IMR-90 (cell line): ENCODE data around the gene RAD51B. TPM values are rescaled to one million over a fixed set of nuclear protein-coding genes. Genes with fewer than 3 reads are reported as not detected.

ENCODE experiments used
- ATAC-seq: fragments of 200-7000 bp; cut with Tn5 transposase; 2 replicates; pipeline ENCODE4 v1.9.1; 2020; ENCODE audit warnings: low read depth, mild to moderate bottlenecking, moderate library complexity
- BruUV-seq: library from RNA; stranded (reverse); fragments of 400-500 nt; replicated peaks from 2 replicates; lab custom pipeline; 2021; lab: Mats Ljungman, UMichigan
- CTCF ChIA-PET: fragments of 300-600 bp; formaldehyde crosslinking; extraction: SDS; loops from one replicate; lab custom pipeline; 2021; ENCODE audit warnings: antibody characterized with exemption; lab: Yijun Ruan, JAX
- POLR2A ChIA-PET: fragments of 300-600 bp; sonication (Branson Sonifier 250); formaldehyde crosslinking; loops from one replicate; lab custom pipeline; 2022; ENCODE audit warnings: antibody characterized with exemption; ENCODE audit not compliant: unreplicated experiment; lab: Charles Lee
- DNase-seq: peaks from one replicate; pipeline ENCODE4 v3.0.0; 2013
- H2AFZ ChIP-seq: replicated peaks from 2 replicates; pipeline ENCODE3; 2013; ENCODE audit warnings: low read length, mild to moderate bottlenecking; ENCODE audit not compliant: poor library complexity
- H2AK5ac ChIP-seq: 2 replicates; pipeline ENCODE4 v1.6.1; 2013; ENCODE audit warnings: low read depth, low read length, inconsistent platforms
- H2AK9ac ChIP-seq: replicated peaks from 2 replicates; pipeline ENCODE3; 2013; ENCODE audit warnings: mild to moderate bottlenecking, low read depth, low read length, moderate library complexity; ENCODE audit not compliant: poor library complexity
- H2BK120ac ChIP-seq: 2 replicates; pipeline ENCODE4 v1.6.1; 2013; ENCODE audit warnings: low read depth, low read length, inconsistent platforms
- H2BK15ac ChIP-seq: 3 replicates; pipeline ENCODE4 v1.6.1; 2013; ENCODE audit warnings: low read depth, low read length, inconsistent platforms
- H2BK20ac ChIP-seq: 2 replicates; pipeline ENCODE4 v1.6.1; 2013; ENCODE audit warnings: low read depth, mild to moderate bottlenecking, inconsistent platforms, low read length, moderate library complexity
- H2BK5ac ChIP-seq: 2 replicates; pipeline ENCODE4 v1.6.1; 2013; ENCODE audit warnings: mild to moderate bottlenecking, low read depth, low read length, inconsistent platforms; ENCODE audit not compliant: poor library complexity, severe bottlenecking
- H3K14ac ChIP-seq: replicated peaks from 2 replicates; pipeline ENCODE4 v1.6.1; 2013; ENCODE audit warnings: low read depth, low read length, inconsistent platforms
- H3K18ac ChIP-seq: 2 replicates; pipeline ENCODE4 v1.6.1; 2013; ENCODE audit warnings: low read depth, low read length, control low read depth
- H3K23ac ChIP-seq: 2 replicates; pipeline ENCODE4 v1.6.1; 2013; ENCODE audit warnings: low read depth, low read length, inconsistent platforms
- H3K27ac ChIP-seq: 2 replicates; pipeline ENCODE4 v1.5.1; 2013; ENCODE audit warnings: mild to moderate bottlenecking, control low read depth, low read length; ENCODE audit not compliant: insufficient read depth
- H3K27me3 ChIP-seq: 2 replicates; pipeline ENCODE4 v1.6.1; 2013; ENCODE audit warnings: low read length; ENCODE audit not compliant: control insufficient read depth, insufficient read depth
- H3K36me3 ChIP-seq: 2 replicates; pipeline ENCODE4 v1.6.1; 2013; ENCODE audit warnings: low read length, mixed read lengths; ENCODE audit not compliant: control insufficient read depth, insufficient read depth
- H3K4ac ChIP-seq: 2 replicates; pipeline ENCODE4 v1.6.1; 2013; ENCODE audit warnings: low read depth, low read length, inconsistent platforms
- H3K4me1 ChIP-seq: 2 replicates; pipeline ENCODE4 v1.6.1; 2013; ENCODE audit warnings: low read length, mixed read lengths; ENCODE audit not compliant: control insufficient read depth, insufficient read depth
- H3K4me2 ChIP-seq: 2 replicates; pipeline ENCODE4 v1.6.1; 2013; ENCODE audit warnings: low read depth, mild to moderate bottlenecking, control low read depth, low read length, moderate library complexity
- H3K4me3 ChIP-seq: 2 replicates; pipeline ENCODE4 v1.5.1; 2013; ENCODE audit warnings: low read depth, mild to moderate bottlenecking, control low read depth, low read length, moderate library complexity; ENCODE audit not compliant: insufficient read depth
- H3K56ac ChIP-seq: 2 replicates; pipeline ENCODE4 v1.6.1; 2013; ENCODE audit warnings: low read length, inconsistent platforms; ENCODE audit not compliant: insufficient read depth; ENCODE audit errors: extremely low read depth
- H3K79me1 ChIP-seq, 2 experiments: 2 replicates each; pipeline ENCODE4 v1.6.1; 2013; ENCODE audit warnings: low read length in 2 of 2, inconsistent platforms in 1 of 2, low read depth in 1 of 2
- H3K9ac ChIP-seq: 2 replicates; pipeline ENCODE4 v1.6.1; 2013; ENCODE audit warnings: low read depth, low read length, control low read depth
- H3K9me1 ChIP-seq: 2 replicates; pipeline ENCODE4 v1.6.1; 2013; ENCODE audit warnings: low read length, inconsistent platforms; ENCODE audit not compliant: insufficient read depth
- H3K9me3 ChIP-seq: 2 replicates; pipeline ENCODE4 v1.6.1; 2013; ENCODE audit warnings: low read length; ENCODE audit not compliant: control insufficient read depth, insufficient read depth
- H4K20me1 ChIP-seq: 2 replicates; pipeline ENCODE4 v1.6.1; 2013; ENCODE audit warnings: low read length, inconsistent platforms; ENCODE audit not compliant: insufficient read depth
- H4K5ac ChIP-seq: 2 replicates; pipeline ENCODE4 v1.6.1; 2013; ENCODE audit warnings: mild to moderate bottlenecking, low read depth, low read length, control low read depth
- H4K8ac ChIP-seq, 2 experiments: 2 replicates each; pipeline ENCODE4 v1.6.1; 2013; ENCODE audit warnings: low read depth in 2 of 2, low read length in 2 of 2, control low read depth in 1 of 2, inconsistent platforms in 1 of 2
- H4K91ac ChIP-seq: 2 replicates; pipeline ENCODE4 v1.6.1; 2013; ENCODE audit warnings: low read depth, low read length, inconsistent platforms; ENCODE audit not compliant: insufficient read depth
- BHLHE40 ChIP-seq: fragments of 150-350 bp; IDR thresholded peaks from 2 replicates; pipeline ENCODE4 v1.6.1; 2016; ENCODE audit warnings: mild to moderate bottlenecking, low read depth, low read length
- CEBPB ChIP-seq: IDR thresholded peaks from 2 replicates; pipeline ENCODE4 v1.6.1; 2012; ENCODE audit warnings: low read depth, low read length, improper control_type of control experiment
- CHD1 ChIP-seq: IDR thresholded peaks from 2 replicates; pipeline ENCODE4 v1.6.1; 2012; ENCODE audit warnings: low read depth, low read length, improper control_type of control experiment
- FOS ChIP-seq: fragments of 150-350 bp; IDR thresholded peaks from 2 replicates; pipeline ENCODE4 v1.6.1; 2016; ENCODE audit warnings: low read depth, low read length
- MAFK ChIP-seq: IDR thresholded peaks from 2 replicates; pipeline ENCODE4 v1.6.1; 2012; ENCODE audit warnings: low read depth, low read length, improper control_type of control experiment
- MAZ ChIP-seq: IDR thresholded peaks from 2 replicates; pipeline ENCODE4 v1.6.1; 2012; ENCODE audit warnings: low read depth, mild to moderate bottlenecking, low read length, improper control_type of control experiment, moderate library complexity, borderline replicate concordance
- MXI1 ChIP-seq: IDR thresholded peaks from 2 replicates; pipeline ENCODE4 v1.6.1; 2012; ENCODE audit warnings: low read depth, mild to moderate bottlenecking, low read length, moderate library complexity, borderline replicate concordance
- NFE2L2 ChIP-seq: fragments of 150-350 bp; IDR thresholded peaks from 2 replicates; pipeline ENCODE4 v1.6.1; 2016; ENCODE audit warnings: low read depth, mild to moderate bottlenecking, low read length
- POLR2A ChIP-seq: IDR thresholded peaks from 2 replicates; pipeline ENCODE4 v1.6.1; 2012; ENCODE audit warnings: mild to moderate bottlenecking, low read depth, low read length
- RAD21 ChIP-seq: IDR thresholded peaks from 2 replicates; pipeline ENCODE4 v1.6.1; 2012; ENCODE audit warnings: low read length, improper control_type of control experiment
- RCOR1 ChIP-seq: IDR thresholded peaks from 2 replicates; pipeline ENCODE4 v1.6.1; 2012; ENCODE audit warnings: mild to moderate bottlenecking, low read length, improper control_type of control experiment; ENCODE audit not compliant: insufficient replicate concordance
- RFX5 ChIP-seq: IDR thresholded peaks from 2 replicates; pipeline ENCODE4 v1.8.0; 2012; ENCODE audit warnings: low read depth, mild to moderate bottlenecking, low read length, moderate library complexity
- SMC3 ChIP-seq: fragments of 150-350 bp; IDR thresholded peaks from 2 replicates; pipeline ENCODE4 v1.6.1; 2016; ENCODE audit warnings: low read depth, mild to moderate bottlenecking, antibody characterized with exemption, low read length, moderate library complexity
- WGBS, 2 experiments: methylation state at CpG; one replicate each; pipeline versions ENCODE4 v1.1.5 to v1.1.7; 2013; ENCODE audit warnings: missing lambda C conversion rate in 2 of 2; ENCODE audit not compliant: insufficient read length in 1 of 2; ENCODE audit errors: extremely low coverage in 2 of 2; 5-methylcytosine and 5-hydroxymethylcytosine counted together
- dilution Hi-C: fragments of 300-500 bp; cut with HindIII; formaldehyde crosslinking; loops from one replicate; pipeline ENCODE4 v1.14.3; 2018; ENCODE audit warnings: low sequenced_read_pairs; ENCODE audit not compliant: unreplicated experiment
- in situ Hi-C: fragments of 300-500 bp; cut with MboI; formaldehyde crosslinking; loops from 3 replicates; pipeline ENCODE4 v1.14.3; 2019; ENCODE audit warnings: low sequenced_read_pairs, inconsistent platforms, mixed read lengths
- intact Hi-C: fragments of 100-400 bp; cut with micrococcal nuclease; formaldehyde crosslinking; loops from 2 replicates; pipeline ENCODE4 v1.10.0; 2022
- polyA plus RNA-seq, 3 experiments: library from polyadenylated mRNA; depleted of rRNA; stranded (reverse); fragments of >200 nt; gene quantifications; 2 replicates each; pipeline ENCODE4 v1.2.3, GENCODE V29; 2012; ENCODE audit warnings: low replicate concordance in 1 of 3
- total RNA-seq: library from RNA; depleted of rRNA; stranded (reverse); fragments of >200 nt; gene quantifications from 2 replicates; pipeline ENCODE4 v1.2.3, GENCODE V29; 2012
- TF ChIP-seq, protein P1 (sequence below): fragments of 150-350 bp; IDR thresholded peaks from 2 replicates; pipeline ENCODE4 v1.6.1; 2016; ENCODE audit warnings: low read depth, mild to moderate bottlenecking, low read length, moderate library complexity, borderline replicate concordance
- TF ChIP-seq, protein P2 (sequence below): fragments of 150-350 bp; IDR thresholded peaks from 2 replicates; pipeline ENCODE4 v1.6.1; 2017; ENCODE audit warnings: mild to moderate bottlenecking, antibody characterized with exemption, low read length, low read depth
- TF ChIP-seq, protein P3 (sequence below): conservative IDR thresholded peaks from 2 replicates; pipeline ENCODE4 v1.5.1; 2012; ENCODE audit warnings: mild to moderate bottlenecking, low read depth, low read length, improper control_type of control experiment

RAD51B gene
- total and polyA plus RNA-seq, 2 of the 4 experiments (the other 2 are of a cell fraction): 5.1 to 18.8 TPM

DNA sequence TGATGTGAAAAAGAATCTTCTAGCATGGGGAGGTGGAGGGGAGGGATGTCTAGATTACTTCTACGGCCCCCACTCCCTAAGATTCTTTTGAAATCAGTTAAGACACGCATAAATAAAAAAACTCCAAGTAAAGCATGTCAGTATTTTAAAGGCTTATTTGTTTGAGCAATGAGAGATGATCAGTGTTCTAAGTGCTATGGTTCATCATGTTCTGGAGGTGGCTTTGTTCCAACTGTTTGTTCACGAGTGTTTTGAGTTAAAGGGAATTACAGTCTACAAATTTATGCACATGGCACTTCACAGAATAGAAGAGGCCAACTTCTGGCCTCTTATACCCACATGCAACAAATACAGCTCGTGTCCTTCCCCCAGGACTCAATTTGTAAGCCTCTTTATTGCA, 394.9 kb downstream of the RAD51B start:
- Histone ChIP-seq H2BK15ac (no peak overlapping the region), H3K4me3 (no peak overlapping the region), H4K8ac (no peak overlapping the region), H3K18ac (no peak overlapping the region), H4K5ac (no peak overlapping the region), H3K56ac (no peak overlapping the region), H3K9me1 (peaks cover 5% of the 10 kb centered on the region; the same call in 1 of the 2 replicates), H2AK9ac (no peak overlapping the region), H2BK20ac (no peak overlapping the region), H3K14ac (no peak overlapping the region), H3K23ac (no peak overlapping the region), H3K4me1 (peaks cover 9% of the 10 kb centered on the region), H3K27me3 (no peaks in the 10 kb centered on the region), H2AFZ (no peak overlapping the region), H3K27ac (no peak overlapping the region), H4K91ac (no peak overlapping the region), H3K4ac (no peak overlapping the region), H2BK120ac (no peak overlapping the region), H3K9me3 (no peaks in the 10 kb centered on the region), H3K79me1 (0 out of 4 replicates have a peak, but pooled peaks cover 0 to 3% of the 10 kb centered on the region in 2 experiments), H3K9ac (no peak overlapping the region), H4K20me1 (no peaks in the 10 kb centered on the region; the same call in 1 of the 2 replicates), H3K36me3 (no peaks in the 10 kb centered on the region), H2BK5ac (no peak overlapping the region), H3K4me2 (no peak overlapping the region), H2AK5ac (no peak overlapping the region)
- WGBS, 2 experiments: no CpG with 5 or more reads among the region's 4 CpGs
- ATAC-seq (no peak), DNase-seq (no peak)
- ChIA-PET POLR2A (no interaction called here), CTCF (no interaction called here)
- TF ChIP-seq FOS (no peak), RFX5 (no peak), RAD21 (no peak), MXI1 (no peak), BHLHE40 (no peak), MAZ (no peak), CHD1 (no peak), SMC3 (no peak), POLR2A (no peak), MAFK (no peak), RCOR1 (no peak), CEBPB (no peak), NFE2L2 (no peak)
- TF ChIP-seq, protein P1, sequence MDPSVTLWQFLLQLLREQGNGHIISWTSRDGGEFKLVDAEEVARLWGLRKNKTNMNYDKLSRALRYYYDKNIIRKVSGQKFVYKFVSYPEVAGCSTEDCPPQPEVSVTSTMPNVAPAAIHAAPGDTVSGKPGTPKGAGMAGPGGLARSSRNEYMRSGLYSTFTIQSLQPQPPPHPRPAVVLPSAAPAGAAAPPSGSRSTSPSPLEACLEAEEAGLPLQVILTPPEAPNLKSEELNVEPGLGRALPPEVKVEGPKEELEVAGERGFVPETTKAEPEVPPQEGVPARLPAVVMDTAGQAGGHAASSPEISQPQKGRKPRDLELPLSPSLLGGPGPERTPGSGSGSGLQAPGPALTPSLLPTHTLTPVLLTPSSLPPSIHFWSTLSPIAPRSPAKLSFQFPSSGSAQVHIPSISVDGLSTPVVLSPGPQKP: no peak
- TF ChIP-seq, protein P2, sequence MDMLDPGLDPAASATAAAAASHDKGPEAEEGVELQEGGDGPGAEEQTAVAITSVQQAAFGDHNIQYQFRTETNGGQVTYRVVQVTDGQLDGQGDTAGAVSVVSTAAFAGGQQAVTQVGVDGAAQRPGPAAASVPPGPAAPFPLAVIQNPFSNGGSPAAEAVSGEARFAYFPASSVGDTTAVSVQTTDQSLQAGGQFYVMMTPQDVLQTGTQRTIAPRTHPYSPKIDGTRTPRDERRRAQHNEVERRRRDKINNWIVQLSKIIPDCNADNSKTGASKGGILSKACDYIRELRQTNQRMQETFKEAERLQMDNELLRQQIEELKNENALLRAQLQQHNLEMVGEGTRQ: no peak
- TF ChIP-seq, protein P3, sequence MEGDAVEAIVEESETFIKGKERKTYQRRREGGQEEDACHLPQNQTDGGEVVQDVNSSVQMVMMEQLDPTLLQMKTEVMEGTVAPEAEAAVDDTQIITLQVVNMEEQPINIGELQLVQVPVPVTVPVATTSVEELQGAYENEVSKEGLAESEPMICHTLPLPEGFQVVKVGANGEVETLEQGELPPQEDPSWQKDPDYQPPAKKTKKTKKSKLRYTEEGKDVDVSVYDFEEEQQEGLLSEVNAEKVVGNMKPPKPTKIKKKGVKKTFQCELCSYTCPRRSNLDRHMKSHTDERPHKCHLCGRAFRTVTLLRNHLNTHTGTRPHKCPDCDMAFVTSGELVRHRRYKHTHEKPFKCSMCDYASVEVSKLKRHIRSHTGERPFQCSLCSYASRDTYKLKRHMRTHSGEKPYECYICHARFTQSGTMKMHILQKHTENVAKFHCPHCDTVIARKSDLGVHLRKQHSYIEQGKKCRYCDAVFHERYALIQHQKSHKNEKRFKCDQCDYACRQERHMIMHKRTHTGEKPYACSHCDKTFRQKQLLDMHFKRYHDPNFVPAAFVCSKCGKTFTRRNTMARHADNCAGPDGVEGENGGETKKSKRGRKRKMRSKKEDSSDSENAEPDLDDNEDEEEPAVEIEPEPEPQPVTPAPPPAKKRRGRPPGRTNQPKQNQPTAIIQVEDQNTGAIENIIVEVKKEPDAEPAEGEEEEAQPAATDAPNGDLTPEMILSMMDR: no peak
- dilution Hi-C loops: no loop called here
- BruUV-seq: no TSS peak
- in situ Hi-C loops: no loop called here
- intact Hi-C loops: no loop called here
